GM21619 (cell line): ENCODE measurements around the gene PCDH9.

Source experiments
- ATAC-seq: cut with Tn5 transposase; IDR thresholded peaks from one replicate; pipeline ENCODE4 v1.9.1; 2021; ENCODE audit not compliant: unreplicated experiment

The PCDH9 gene

DNA sequence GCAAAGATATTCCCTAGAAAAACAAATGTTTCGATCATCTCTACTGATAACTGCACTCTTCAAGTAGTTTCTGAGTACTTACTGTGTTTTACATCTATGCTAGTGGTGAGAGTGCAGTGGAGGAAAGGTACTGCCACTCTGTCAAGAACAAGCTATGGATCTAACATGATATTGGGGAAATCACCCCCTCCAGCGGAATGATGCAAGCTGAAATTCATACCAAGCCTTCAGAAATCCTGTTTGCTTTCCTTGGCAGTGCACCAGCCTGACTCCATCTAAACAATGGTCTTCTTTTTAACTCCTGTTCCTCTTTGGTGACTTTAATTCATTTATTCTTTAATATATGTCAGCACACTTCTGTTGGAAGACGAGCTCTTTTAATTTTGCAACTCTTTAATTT lies 238.0 kb downstream of the PCDH9 start:
- no peak for ATAC-seq

DNA sequence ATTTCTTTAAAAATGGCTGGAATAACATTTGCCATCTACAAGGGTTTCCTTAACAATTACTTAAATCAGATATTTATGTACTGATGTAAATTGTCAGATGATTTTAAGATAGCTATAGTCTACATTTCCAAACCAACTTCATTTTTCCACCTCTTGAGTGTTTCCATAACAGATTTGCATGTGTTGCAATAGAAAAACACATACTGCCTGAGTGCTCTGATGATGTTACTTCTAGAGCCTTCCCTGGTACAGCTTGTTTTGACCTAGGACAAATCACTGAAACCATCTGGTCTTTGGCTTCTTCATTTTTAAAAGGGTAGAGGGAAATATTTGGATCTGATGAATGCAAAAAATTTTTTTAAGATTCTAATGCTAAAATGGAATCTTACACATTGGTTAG lies 245.9 kb downstream of the PCDH9 start:
- ATAC-seq: no peak

DNA sequence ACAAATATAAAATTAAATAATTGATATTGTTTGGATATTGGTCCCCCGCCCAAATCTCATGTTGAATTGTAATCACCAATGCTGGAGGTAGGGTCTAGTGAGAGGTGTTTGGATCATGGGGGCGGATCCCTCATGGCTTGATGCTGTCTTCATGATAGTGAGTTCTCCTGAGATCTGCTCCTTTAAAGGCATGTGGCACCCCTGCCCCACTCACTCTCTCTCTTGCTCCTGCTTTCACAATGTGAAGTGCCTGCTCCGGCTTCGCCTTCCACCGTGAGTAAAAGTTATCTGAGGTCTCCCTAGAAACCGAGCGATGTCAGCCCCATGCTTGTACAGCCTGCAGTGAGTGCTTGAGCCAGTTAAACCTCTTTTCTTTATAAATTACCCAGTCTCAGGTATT lies 248.2 kb downstream of the PCDH9 start:
- no peak for ATAC-seq

DNA sequence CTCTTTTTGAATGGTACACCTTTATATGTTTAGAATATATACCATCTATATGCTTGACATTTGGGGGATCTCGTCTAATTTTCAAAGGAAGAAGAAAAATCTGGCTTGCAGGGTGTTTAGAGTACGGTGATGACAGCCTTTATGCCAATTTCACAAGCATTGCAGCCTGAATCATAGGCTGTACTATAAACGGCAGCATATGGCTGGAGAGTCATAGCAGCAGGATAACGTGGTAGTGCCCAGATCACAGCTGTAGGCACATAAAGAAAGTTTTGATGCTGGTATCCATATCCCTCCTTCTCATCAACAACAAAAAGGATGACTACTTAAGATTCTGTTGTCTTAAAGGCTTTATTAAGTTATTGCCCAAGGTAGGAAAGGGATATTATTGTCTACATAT lies 253.0 kb downstream of the PCDH9 start:
- no peak for ATAC-seq

DNA sequence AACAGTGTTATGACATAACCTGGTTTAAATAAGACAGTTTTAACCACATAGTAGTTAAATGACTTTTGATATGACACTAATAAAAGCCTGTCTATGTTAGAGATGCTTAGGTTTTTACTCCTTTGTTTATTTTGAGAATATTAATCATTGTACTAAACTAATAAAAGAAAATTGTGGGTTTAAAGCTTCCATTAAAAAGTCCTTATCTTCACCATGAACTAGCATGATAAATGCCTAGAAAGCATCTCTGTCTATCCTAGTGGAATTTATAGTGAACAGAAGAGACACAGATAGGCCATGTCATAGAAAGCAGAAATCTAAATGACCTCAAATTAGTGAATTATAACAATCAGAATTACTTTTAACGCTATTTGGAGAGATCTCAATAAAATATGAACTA lies 255.2 kb downstream of the PCDH9 start:
- ATAC-seq: no peak

DNA sequence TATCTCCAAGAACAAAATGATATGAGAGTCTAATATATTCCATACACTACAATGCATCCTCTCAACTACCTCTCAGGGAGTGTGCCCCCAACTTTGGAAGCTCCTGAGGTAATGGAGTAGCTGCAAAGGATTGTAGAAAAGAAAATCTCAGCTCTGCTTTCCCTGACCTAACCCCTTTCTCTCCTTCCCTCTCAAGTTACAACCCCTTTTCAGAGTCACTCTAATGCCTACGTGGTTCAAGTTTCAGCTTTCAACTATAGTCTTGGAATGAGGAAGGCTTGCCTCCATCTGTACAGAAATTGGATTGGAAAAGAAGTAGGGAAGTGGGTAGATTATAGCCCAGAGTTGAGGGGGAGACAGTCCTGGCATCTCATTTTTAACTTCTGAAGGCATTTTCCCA lies 256.0 kb downstream of the PCDH9 start:
- ATAC-seq: no peak

DNA sequence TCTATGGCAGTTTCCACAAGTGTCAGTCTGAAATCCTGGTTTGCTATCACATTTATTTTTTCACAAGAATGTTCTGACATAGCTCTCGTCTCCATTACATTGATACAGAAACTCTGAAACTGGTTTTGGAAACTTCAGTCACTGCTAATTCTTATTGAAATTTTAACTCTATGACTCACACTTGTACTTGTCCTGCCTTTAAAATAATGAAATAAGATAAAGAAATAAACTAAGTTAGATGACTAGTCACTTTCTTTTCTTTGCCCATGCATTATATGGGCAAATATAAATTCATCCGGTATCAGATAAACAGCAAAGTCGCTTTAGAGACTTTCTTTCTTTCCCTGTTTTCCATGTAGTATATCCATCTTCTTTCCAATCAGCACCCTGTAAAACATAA lies 257.5 kb downstream of the PCDH9 start:
- no peak for ATAC-seq

DNA sequence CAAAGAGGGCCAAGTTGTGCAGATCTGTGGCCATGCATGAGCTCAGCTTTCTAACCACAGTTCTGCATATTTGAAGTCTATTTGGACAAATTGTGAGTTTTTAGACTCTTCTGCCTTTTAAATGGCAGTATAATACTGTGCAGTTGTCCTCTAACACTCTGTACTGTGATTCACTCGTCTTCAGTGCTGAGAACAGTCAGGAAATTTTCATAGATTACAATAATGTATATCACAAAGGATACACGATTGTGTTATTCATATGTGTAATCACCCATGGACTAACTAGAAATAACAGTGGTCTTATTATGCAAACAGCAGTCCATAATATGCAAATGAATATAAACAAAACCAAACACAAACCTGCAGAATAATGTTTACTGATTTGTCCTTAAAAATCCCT lies 259.1 kb downstream of the PCDH9 start:
- no peak for ATAC-seq

DNA sequence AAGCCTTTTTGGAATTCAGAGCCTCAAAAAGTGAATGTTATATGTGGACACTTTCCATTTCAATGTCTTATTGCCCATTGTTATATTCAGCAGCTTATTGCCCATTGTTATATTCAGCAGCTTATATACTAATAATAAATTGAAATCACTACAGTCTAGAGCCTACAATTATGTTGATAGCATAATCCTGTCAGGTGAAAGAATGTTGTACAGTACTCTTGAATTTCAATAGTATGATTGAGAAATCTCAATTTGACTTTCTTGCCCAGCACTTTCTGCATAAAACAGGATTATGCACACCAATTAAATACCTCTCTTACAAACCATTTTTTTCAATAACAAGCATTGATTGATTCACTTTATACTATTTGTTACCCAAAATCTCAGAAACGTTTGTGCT lies 260.8 kb downstream of the PCDH9 start:
- no peak for ATAC-seq

DNA sequence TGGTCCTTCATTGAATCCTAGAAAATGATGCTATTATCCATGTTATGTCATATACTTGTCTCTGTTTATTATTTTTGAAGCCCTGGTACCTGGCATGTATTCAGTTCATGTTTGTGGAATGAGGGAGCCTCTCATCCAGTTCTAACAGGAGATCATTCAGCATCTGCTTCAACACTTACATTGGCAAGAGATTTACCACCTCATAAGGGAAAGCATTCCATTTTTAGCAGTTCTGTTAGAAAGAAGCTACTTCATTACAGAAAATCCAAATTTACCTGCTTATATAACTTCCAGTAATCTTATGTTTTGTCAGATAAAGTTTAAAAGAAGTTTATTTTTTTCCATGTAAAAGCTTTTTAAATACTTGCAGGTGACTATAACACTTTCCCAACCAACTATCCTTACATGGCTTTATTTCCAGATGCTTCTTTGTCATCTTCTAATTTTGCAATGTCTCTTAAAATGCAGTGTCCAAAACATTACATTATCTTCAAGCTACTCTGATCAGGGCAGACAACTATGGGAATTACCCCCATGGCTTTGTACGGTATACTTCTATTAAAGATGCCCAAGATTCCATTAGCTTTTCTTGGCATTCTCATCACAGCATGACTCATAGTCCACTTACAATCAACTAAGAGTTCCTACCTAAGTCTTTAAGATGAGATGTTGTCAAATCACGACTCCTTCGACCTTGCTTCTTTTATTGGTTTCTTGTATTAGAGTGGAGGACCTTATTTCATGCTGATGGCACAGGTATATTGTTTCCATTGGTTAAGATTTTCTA lies 262.1 kb downstream of the PCDH9 start:
- ATAC-seq: no peak

DNA sequence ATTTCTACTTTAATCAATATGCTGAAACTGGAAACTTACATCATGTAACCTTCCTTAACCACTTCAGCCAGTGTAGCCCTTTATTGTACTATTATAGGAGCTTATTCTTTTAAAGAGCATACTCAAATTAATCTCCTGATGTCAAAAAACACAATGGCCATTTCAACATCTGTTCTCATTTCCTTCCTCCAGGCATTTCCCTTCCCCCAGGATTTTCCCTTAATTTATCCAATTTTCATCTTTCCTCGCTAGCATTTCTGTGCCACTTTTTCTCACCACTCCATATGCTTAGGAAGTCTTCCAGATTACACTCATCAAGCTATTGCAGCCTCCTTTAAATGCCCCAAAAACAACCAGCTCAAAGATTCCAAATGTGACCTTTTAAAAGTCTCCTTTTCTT lies 265.0 kb downstream of the PCDH9 start:
- ATAC-seq: no peak

DNA sequence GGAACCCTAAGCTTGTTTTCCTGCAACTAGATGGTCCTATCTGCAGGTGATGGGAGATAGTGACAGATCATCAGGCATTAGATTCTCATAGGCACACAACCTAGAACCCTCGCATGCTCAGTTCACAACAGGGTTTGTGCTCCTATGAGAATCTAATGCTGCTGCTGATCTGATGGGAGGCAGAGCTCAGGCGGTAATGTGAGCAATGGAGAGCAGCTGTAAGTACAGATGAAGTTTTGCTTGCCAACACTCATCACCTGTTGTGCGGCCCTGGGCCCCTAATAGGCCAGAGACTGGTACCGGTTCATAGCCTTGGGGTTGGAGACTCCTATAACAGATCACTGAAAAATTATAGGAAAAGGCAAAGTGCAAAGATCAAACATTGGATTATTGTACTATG lies 267.2 kb downstream of the PCDH9 start:
- ATAC-seq: no peak

DNA sequence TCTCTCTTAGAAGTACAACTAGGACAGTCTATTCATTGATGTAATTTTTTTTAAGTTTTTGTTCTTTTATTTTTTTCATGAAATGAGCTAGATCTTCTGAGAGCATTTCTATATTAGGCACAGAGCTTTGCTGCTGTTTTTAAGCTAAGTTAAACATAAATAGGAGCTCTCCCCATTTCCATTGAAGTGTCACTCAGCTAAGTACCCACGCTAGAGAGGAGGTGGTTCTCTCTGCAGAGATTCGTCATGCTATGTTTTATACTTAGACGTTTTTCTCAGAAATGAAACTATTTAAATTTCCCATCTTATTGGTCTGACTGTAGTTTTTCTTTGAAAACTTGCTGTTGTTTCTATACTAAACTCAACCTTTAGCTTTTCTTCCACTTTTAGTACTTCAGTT lies 271.5 kb downstream of the PCDH9 start:
- peak; percentile 85 for ATAC-seq

DNA sequence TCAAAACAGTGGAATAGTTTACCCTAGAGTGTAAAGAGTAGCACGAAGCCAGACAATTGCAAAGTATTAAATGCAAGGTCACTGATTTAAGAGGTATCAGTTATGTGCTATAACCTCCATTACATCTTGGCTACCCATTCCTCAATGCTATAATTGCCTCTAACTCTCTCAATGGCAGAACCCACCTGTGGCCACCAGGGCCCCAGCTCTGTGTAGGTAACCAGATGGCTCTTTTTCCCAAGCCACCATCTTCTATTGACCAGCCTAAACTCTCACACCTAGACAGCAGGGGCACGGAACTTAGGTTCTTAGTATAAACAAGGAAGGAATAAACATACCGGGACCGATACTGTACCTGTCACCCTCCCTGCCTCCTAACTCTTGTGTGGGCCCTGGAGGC lies 277.6 kb downstream of the PCDH9 start:
- ATAC-seq: no peak

DNA sequence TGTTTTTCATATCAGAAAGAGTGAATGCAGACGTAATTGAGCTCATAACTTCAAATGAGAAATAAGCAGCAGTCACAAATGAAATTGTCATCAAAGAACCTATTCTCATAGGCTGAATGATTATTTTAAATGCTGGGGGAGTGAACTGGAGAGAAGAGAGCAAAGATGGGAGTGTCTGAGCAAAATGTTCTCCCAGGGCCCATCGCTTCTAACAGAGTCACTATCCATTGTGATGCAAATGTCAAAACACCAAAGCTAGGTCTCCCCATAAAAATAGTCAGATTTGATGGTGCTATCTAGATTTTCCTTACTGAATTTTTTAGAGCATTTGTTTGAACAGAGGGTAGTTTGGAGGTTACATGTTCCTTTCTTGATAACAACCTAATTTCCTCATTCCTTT lies 278.7 kb downstream of the PCDH9 start:
- ATAC-seq: no peak

DNA sequence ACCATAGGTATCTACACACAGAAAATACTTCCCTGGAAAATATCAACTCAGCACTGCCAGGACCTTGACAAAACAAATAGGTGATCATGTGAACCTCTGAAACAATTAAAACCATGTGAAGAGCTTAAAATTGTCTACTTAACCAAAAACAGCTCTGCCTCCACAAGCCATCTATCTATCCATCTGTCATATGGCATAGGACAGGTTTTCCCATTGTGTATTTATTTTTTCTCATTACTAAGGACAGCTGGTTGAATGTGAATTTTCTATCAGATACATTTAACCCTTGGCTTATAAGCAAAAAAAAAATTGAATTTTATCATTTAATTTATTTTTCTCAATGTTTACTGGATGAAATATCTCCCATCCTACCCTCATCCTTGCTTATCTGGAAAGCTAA lies 279.5 kb downstream of the PCDH9 start:
- ATAC-seq: no peak

DNA sequence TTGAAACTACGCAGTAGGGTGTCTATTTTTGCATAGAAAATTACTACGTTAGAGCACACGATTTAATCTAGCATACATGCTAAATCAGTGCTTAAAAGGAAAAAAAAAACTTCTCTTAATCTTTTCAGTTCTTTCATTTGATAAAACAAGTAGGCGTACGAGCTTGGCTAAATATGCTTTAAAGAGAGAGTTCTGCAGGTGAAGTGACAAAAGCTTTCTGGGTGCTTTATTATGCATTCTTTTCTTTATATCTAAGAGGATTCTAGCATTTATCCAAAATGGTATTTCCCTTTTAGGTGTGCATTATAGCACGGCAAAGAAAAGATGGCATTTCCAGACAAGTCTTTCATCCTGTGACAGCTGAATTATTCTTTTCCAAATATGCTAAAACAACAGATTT lies 281.2 kb downstream of the PCDH9 start:
- no peak for ATAC-seq

DNA sequence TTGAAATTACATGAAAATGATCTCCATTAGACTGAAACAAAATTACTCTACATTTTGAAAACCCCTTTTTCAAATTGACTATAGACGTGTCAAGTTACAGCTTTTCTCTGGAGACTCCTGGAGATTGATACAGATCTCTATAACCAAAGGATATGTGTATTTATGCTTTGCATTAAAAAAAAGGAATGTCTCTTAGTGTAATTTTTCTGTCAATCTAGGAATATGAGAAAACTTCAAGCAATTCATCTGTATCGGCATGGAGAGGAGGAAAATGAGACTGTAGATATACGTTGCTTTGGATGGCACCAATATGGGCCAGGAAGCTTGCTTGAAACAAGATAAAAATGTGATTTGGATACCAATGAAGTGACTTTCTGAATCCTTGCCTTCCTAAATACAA lies 286.6 kb downstream of the PCDH9 start:
- no peak for ATAC-seq

DNA sequence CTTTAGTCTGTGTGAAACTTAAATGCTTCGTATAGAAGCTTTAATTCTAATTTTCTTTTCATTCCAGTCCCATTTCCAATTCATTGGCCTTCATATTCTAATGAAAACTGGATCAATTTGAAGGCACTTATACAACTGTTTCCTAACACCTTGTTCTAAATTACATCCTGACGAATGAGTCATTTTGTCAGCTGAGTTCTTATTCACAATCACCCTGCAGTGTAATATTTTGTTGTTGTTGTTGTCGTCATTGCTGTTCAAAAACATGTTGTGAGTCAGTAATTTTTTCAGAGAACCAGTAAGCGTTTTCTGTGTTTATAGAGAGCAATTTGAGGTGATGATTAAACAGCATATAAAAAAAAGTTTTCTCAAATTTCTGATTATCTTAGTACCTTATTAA lies 290.0 kb downstream of the PCDH9 start:
- ATAC-seq: no peak

DNA sequence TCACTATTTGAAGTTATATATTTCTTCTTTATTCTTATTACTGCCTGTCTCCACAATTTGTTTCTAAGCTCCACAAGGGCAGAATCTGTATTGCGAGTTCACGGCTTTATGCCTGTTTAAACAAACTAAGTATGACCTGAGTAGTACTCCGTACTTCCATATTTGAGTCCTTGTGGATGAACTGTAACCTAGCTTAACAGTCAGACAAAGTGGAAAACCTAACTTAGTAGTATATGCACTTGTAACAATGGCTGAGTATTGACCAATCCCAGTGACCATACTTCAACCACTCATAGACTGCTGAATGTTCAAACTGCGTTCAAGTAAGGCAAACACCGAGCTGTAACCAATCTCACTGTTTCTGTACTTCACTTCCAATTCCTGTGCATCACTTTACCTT lies 292.7 kb downstream of the PCDH9 start:
- ATAC-seq: no peak

DNA sequence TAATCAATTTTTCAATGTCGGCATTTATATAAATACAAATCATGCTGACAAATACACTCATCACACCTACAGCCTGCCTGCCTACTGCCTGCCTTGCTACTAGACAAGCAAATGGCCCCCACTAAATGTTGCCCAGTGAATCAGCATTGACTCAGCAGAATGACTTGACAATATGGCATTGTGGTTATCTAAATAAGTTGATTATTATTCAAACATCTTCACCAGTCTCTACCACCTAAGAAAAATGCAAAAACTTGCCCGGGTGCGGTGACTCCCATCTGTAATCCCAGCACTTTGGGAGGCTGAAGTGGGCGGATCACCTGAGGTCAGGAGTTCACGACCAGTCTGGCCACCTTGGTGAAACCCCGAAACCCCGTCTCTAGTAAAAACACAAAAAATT lies 296.1 kb downstream of the PCDH9 start:
- no peak for ATAC-seq

DNA sequence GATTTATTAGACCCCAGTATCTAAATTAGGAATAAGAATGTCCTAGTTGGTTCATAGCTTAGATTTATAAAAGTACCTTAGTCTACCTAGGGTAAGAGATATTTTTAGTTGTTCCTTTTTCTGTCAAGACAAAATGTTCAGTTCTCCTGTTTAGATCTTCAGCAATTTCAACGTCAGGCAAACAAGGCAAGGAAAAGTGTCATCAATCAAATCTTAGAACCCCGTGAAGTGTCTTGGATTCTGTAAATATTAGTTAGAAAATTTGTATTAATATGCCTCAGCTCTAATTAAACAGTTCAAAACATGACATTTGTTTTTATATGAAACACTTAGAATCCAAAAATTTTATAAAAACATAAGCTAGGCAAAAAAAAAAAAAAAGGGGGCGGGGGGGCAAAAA lies 296.6 kb downstream of the PCDH9 start:
- ATAC-seq: no peak

DNA sequence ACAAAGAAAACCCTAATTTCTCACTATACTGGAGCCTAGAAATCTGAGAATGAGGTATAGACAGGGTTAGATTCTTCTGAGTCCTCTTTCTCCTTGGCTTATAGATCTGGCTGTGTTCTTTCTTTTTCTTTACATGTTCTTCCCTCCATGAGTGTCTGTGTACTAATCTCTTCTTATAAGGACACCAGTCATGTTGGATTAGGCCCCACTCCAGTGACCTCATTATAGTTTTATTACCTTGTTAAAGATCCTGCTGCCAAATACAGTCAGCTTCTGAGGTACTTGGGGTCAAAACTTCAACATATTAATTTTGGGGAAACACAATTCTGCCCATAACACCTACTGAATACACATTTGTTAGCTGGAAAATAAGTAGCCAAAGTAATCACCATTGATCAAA lies 302.6 kb downstream of the PCDH9 start:
- ATAC-seq: no peak
